SK-N-MC (cell line): ENCODE measurements around the gene RANBP3L.

Experiments
- DNase-seq: peaks from one replicate; pipeline ENCODE4 v3.0.0-alpha.2; 2011; ENCODE audit warnings: low read depth, low spot score
- H3K27ac ChIP-seq: fragments of 200-600 bp; sonication (generic); 2 replicates; pipeline ENCODE4 v1.5.1; 2016; ENCODE audit warnings: mixed run types
- H3K36me3 ChIP-seq: fragments of 200-600 bp; sonication (generic); 2 replicates; pipeline ENCODE4 v1.6.1; 2017; ENCODE audit warnings: antibody characterized with exemption, low read length, mixed read lengths; ENCODE audit not compliant: insufficient read depth
- H3K4me3 ChIP-seq: fragments of 200-600 bp; sonication (generic); 2 replicates; pipeline ENCODE4 v1.5.1; 2016
- H3K9ac ChIP-seq: fragments of 200-600 bp; sonication (generic); 2 replicates; pipeline ENCODE4 v1.8.0; 2017; ENCODE audit warnings: mixed run types, mixed read lengths; ENCODE audit not compliant: insufficient read length
- H3K9me3 ChIP-seq: fragments of 200-600 bp; sonication (generic); 2 replicates; pipeline ENCODE4 v1.6.1; 2017; ENCODE audit warnings: low read depth, mild to moderate bottlenecking, antibody characterized with exemption, low read length, moderate library complexity, mixed read lengths
- EZH2 ChIP-seq: fragments of 200-600 bp; sonication (generic); IDR thresholded peaks from one replicate; pipeline ENCODE4 v1.6.1; 2017; ENCODE audit warnings: antibody characterized with exemption
- FOXP2 ChIP-seq: optimal IDR thresholded peaks from 2 replicates; pipeline ENCODE3; 2011; ENCODE audit warnings: mild to moderate bottlenecking, moderate library complexity; ENCODE audit not compliant: insufficient read depth; ENCODE audit errors: extremely low read length, control extremely low read depth
- POLR2AphosphoS5 ChIP-seq: IDR thresholded peaks from 2 replicates; pipeline ENCODE4 v1.6.1; 2012; ENCODE audit warnings: mild to moderate bottlenecking, low read depth, low read length, borderline replicate concordance

RANBP3L gene

GRCh38 chr5:36276864-36277263 lies 24.8 kb downstream of the RANBP3L start:
- TF ChIP-seq POLR2AphosphoS5 (no peak), EZH2 (no peak)
- Histone ChIP-seq H3K9me3 (no peaks in the 10 kb centered on the region), H3K27ac (0 out of 2 replicates have a peak overlapping the region, but pooled peaks have one; percentile 28), H3K36me3 (no peaks in the 10 kb centered on the region), H3K4me3 (no peak overlapping the region), H3K9ac (no peak overlapping the region)
- DNase-seq: no peak

GRCh38 chr5:36273809-36274526 lies 27.7 kb downstream of the RANBP3L start:
- Histone ChIP-seq H3K27ac (peak overlapping the region; percentile 94), H3K36me3 (no peaks in the 10 kb centered on the region), H3K9ac (peak overlapping the region; percentile 32), H3K9me3 (no peaks in the 10 kb centered on the region), H3K4me3 (peak overlapping the region; percentile 61)
- TF ChIP-seq POLR2AphosphoS5: no peak
- no peak for TF ChIP-seq FOXP2
- no peak for TF ChIP-seq EZH2
- DNase-seq: no peak

- no peak overlapping the region for H3K27ac ChIP-seq
- no peak overlapping the region for H3K4me3 ChIP-seq
- H3K36me3 ChIP-seq: no peaks in the 10 kb centered on the region
- H3K9ac ChIP-seq: no peak overlapping the region
- no peak for TF ChIP-seq FOXP2
- no peak for TF ChIP-seq POLR2AphosphoS5
- TF ChIP-seq EZH2: no peak
- no peaks in the 10 kb centered on the region for H3K9me3 ChIP-seq
- DNase-seq: no peak
Measured at GRCh38 chr5:36272136-36272690, 29.5 kb downstream of the RANBP3L start.

GRCh38 chr5:36270876-36271575 lies 30.7 kb downstream of the RANBP3L start:
- no peak overlapping the region for H3K4me3 ChIP-seq
- H3K36me3 ChIP-seq: no peaks in the 10 kb centered on the region
- TF ChIP-seq EZH2 (no peak), POLR2AphosphoS5 (no peak), FOXP2 (no peak)
- peak overlapping the region; percentile 77 for H3K27ac ChIP-seq
- peak overlapping the region; percentile 27 for H3K9ac ChIP-seq
- no peaks in the 10 kb centered on the region for H3K9me3 ChIP-seq
- DNase-seq: no peak

GRCh38 chr5:36270175-36270574 lies 31.5 kb downstream of the RANBP3L start:
- H3K36me3 ChIP-seq: no peaks in the 10 kb centered on the region
- H3K9me3 ChIP-seq: no peaks in the 10 kb centered on the region
- peak overlapping the region; percentile 77; the same call in 1 of the 2 replicates for H3K27ac ChIP-seq
- no peak for DNase-seq
- H3K4me3 ChIP-seq: no peak overlapping the region
- H3K9ac ChIP-seq: no peak overlapping the region
- TF ChIP-seq POLR2AphosphoS5: no peak
- no peak for TF ChIP-seq FOXP2
- TF ChIP-seq EZH2: no peak

- no peak overlapping the region for H3K27ac ChIP-seq
- TF ChIP-seq EZH2 (no peak), POLR2AphosphoS5 (no peak), FOXP2 (no peak)
- no peaks in the 10 kb centered on the region for H3K36me3 ChIP-seq
- H3K4me3 ChIP-seq: no peak overlapping the region
- H3K9me3 ChIP-seq: no peaks in the 10 kb centered on the region
- no peak for DNase-seq
- no peak overlapping the region for H3K9ac ChIP-seq
Measured at GRCh38 chr5:36269478-36269877, 32.2 kb downstream of the RANBP3L start.

GRCh38 chr5:36267905-36268304 lies 33.8 kb downstream of the RANBP3L start:
- no peak for TF ChIP-seq FOXP2
- DNase-seq: no peak
- H3K9me3 ChIP-seq: no peaks in the 10 kb centered on the region

GRCh38 chr5:36264202-36264760 lies 37.4 kb downstream of the RANBP3L start:
- H3K4me3 ChIP-seq: no peak overlapping the region
- no peak overlapping the region for H3K27ac ChIP-seq
- H3K9me3 ChIP-seq: no peaks in the 10 kb centered on the region
- TF ChIP-seq EZH2 (no peak), FOXP2 (no peak), POLR2AphosphoS5 (no peak)
- no peaks in the 10 kb centered on the region for H3K36me3 ChIP-seq
- H3K9ac ChIP-seq: no peak overlapping the region
- no peak for DNase-seq

More at GRCh38 chr5:36267905-36268304, 33.8 kb downstream of the RANBP3L start:
- no peak overlapping the region for H3K9ac ChIP-seq
- no peak overlapping the region for H3K4me3 ChIP-seq
- H3K36me3 ChIP-seq: no peaks in the 10 kb centered on the region
- no peak overlapping the region for H3K27ac ChIP-seq

- TF ChIP-seq POLR2AphosphoS5 (no peak), FOXP2 (no peak), EZH2 (no peak)
- H3K9me3 ChIP-seq: no peaks in the 10 kb centered on the region
- H3K4me3 ChIP-seq: no peak overlapping the region
- no peaks in the 10 kb centered on the region for H3K36me3 ChIP-seq
- no peak overlapping the region for H3K27ac ChIP-seq
- no peak for DNase-seq
- H3K9ac ChIP-seq: no peak overlapping the region
Measured at GRCh38 chr5:36261186-36261585, 40.5 kb downstream of the RANBP3L start.
